Middle frontal gyrus (tissue), 1 donor: ENCODE measurements around the gene RGS16.
A peak's percentile ranks its signal among the peaks of the same experiment; 100 is the strongest.

Experiments
- DNase-seq: peaks from one replicate; pipeline ENCODE4 v3.0.0-alpha.2; 2015; ENCODE audit warnings: low spot score; ENCODE audit errors: extremely low spot score

Gene RGS16

GRCh38 chr1:182629499-182630096, 25.4 kb upstream of the RGS16 start:
- DNase-seq, result no peak

- no peak for DNase-seq
Observed at GRCh38 chr1:182629080-182629479, 24.9 kb upstream of the RGS16 start.

GRCh38 chr1:182628657-182629056, 24.5 kb upstream of the RGS16 start:
- no peak for DNase-seq

DNA sequence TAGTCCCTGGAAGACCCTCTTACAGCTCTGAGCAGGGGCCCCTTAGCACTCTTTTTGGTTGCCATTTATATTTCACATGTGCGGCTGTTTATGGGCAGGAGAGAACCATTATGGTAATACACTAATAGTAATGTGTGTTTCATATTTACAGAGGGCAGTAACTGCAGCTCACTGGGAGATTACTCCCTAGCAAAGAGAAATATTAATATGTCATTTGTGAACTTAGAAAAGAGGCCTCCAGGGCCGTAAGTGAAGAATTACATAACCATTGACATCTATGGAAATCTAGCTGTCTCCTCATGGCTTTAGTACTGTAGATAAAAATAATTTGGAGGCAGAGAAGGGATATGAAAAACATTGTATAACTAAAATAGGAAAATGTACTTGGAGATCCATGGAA, 23.4 kb upstream of the RGS16 start:
- no peak for DNase-seq

DNA sequence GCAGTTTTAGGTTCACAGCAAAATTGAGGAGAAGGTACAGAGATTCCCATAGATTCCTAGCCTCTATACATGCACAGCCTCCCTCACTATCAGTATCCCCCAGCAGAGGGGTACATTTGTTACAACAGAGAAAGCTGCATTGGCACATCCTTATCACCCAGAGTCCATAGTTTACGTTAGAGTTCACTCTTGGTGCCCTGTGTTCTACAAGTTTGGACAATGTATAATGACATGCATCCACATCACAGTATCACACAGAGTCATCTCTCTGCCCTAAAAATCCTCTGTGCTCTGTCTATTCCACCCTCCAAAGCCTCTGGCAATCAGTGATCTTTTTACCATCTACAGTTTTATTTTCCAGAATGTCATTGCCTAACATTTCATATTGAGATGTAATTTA, 22.3 kb upstream of the RGS16 start:
- DNase-seq, result no peak

- DNase-seq, result no peak
Observed at GRCh38 chr1:182625719-182626504, 21.7 kb upstream of the RGS16 start.

DNA sequence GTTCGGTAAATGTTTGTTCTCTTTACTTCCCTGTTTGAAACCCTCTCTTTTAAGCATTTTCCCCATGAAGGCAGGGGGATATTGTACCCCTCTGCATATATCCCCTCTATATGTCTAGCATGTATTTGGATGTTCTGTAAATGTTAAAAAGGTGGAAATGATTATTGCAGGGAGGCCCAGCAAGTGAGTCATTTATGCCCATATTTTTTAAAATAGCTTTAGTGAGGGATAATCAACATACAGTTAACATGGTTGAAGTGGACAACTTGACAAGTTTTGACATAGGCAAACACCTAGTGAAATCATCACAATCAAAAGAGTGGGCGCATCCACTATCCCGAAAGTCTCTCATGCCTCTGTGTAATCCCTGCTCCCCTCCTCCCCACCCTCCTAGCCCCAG, 20.8 kb upstream of the RGS16 start:
- no peak for DNase-seq

GRCh38 chr1:182624577-182624976, 20.4 kb upstream of the RGS16 start:
- DNase-seq, result no peak

DNA sequence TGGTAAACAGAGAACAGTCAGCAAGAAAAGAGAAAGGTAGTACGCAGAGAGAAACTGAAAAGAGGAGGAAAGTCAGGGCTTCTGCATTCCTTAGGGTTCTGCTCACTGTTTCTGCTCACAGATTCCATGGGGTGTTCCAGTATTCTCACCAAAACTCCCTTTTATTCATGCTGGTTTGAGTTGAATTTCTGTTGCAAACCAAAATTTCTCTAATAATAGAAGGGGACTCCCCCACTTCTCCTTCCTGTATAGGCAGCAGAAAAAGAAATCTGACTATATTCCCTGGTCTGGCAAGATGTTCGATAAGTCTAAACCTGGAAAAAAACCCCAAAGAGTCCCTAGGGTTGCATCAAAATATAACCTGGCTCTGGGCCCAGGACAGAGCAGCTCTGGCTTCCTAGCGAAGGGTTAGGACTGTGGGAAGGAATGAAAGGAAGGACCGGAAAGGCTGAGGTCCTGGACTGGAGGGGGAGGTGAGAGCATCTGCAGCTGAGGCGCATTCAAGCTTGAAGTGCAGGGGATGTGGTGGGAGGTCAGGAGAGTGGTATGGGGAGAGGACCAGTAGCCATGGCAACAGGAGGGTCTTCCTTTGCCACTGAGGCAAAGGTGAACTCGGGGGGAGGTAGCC, 18.8 kb upstream of the RGS16 start:
- no peak for DNase-seq

DNA sequence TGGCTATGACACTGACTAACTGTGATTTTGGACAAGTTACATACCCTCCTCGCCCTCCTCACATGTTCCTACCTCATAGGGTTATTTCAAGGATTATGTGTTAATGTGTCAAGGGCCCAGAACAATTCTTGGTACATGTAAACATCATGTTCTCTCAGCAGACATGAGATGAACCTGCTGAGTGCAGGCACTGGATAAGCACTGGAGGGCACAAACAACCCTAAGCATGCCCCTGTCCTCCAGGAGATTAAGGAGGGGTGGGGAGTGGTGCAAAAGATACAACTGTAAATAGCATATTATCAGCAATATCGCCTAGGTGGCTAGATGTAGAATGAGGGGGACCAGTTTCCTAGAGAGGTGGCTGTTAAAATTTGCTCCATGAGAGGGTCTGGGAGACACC, 17.7 kb upstream of the RGS16 start:
- no peak for DNase-seq

GRCh38 chr1:182620924-182621585, 16.9 kb upstream of the RGS16 start:
- no peak for DNase-seq

DNA sequence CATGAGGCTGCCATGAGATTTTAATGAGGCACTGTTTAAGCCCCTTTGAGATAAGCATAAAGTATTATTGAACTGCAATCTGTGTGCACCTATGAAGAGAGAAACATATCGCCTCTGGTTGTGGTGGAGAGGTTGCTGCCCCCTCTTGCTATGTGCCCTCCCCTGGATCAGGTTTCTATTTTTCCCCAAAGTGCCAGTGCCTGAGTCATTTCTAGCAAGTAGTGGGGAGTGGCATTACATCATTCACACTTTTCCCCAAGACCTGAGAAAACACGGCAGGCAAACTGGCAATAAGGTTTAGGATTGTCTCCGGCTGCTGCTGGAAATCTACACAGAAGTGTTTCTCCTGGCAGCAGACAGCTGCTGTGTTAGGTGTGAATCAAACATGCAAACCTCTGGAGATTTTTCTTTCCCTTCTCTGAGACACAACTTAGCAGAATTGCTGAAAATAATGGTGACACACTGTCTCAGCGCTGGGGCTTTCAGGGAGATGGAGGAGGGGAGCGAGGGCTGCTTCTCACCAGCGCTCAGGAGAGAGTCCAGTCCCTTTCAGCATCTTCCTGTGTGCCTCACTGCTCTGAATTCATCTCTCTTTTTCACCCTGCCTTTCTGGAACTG, 13.7 kb upstream of the RGS16 start:
- DNase-seq, result peak; percentile 56

GRCh38 chr1:182617014-182617429, 12.8 kb upstream of the RGS16 start:
- no peak for DNase-seq

- DNase-seq, result no peak
Observed at GRCh38 chr1:182616130-182617013, 12.2 kb upstream of the RGS16 start.

DNA sequence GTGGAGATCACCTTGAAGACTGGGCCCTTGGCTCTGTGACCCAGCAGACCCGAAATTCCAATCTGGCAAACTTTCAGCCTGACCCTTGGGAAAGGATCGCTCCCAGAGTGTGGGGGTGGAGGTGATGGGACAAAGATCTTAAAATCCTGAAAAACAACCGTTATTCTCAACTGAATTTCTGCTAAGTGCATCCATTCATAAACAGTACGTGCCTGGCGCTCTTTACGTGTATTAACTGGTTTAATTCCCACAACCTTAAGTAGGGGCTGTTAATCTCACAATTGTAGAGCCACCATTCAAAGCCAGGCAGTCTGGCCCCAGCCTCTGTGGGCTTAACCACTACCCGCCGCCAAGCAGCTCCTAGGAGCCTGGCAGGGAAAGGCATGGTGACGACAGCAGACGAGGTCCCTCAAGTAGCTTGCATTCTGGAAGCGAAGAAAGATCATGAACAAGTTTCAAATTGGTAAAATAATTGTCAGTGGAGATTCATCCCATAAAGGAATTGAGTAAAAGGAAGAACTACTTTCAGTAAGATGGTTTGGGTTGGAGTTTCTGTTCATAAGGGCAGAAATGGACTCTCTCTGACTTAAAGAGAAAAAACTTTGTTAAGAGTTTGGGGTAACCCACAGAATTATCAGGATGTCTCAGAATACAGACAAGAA, 11.4 kb upstream of the RGS16 start:
- DNase-seq, result no peak

GRCh38 chr1:182614796-182615454, 10.7 kb upstream of the RGS16 start:
- DNase-seq, result no peak

- DNase-seq, result no peak
Observed at GRCh38 chr1:182611787-182612186, 7.6 kb upstream of the RGS16 start.

DNA sequence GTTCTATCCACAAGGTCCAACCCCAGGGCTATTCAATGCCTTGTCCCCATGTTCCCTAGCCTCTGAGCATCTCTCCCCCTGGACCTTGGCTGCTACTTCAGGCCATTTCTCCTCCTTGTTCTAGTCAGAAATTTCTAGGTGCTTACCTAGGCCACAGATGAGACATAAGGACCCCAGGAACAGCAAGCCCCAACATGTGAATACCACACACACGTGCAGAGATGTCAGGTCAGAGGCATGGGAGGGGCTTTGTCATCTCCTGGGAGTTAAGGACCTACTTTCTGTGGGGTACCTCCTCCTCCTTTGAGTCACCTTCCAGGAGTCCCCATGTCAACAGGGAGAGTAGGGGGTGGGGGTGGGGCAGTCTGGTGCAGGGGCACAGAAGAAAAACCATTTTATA, 7.1 kb upstream of the RGS16 start:
- DNase-seq, result no peak

DNA sequence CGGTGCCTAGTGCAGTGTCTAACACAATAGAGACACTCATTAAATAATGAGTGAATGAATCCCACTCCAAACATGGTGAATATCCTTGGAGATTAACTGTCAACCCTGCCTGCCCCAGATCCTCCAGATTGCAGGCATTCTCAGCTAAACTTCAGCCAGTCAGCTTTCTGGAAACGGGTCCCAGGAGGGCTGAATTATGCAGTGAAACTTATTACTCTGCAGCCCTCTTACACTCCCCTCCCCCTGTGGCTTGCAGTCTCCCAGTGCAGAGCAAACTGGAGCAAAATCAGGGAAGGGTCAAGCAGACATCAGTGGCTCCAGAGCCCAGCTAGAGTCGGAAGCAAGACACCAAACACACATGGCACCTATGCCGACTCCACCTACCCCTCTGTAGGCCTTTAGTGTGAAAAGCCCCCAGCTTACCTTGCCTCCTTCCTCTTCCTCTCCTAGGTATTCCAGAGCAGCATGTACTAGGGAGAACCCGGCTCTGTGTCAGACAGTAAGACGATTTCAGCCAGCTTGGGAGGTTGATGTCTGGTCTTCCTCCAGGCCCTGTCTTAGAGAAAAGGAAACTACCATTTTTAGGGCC, 6.5 kb upstream of the RGS16 start:
- DNase-seq, result no peak
